Left hindlimb (tissue), 1 donor: ENCODE measurements around the gene CALD1.

Experiments
- DNase-seq: peaks from one replicate; pipeline ENCODE4 v3.0.0-alpha.2; 2018

CALD1 gene

GRCh38 chr7:134932707-134933370 is 153.4 kb downstream of the CALD1 start:
- DNase-seq: no peak

GRCh38 chr7:134933460-134934068 is 154.1 kb downstream of the CALD1 start:
- no peak for DNase-seq

GRCh38 chr7:134935701-134936100 is 156.3 kb downstream of the CALD1 start:
- no peak for DNase-seq

- DNase-seq: no peak
Observed at GRCh38 chr7:134936893-134937510, 157.6 kb downstream of the CALD1 start.

GRCh38 chr7:134938141-134938540 is 158.7 kb downstream of the CALD1 start:
- DNase-seq: no peak

- no peak for DNase-seq
Observed at GRCh38 chr7:134939136-134939535, 159.7 kb downstream of the CALD1 start.

GRCh38 chr7:134940729-134941128 is 161.3 kb downstream of the CALD1 start:
- no peak for DNase-seq

GRCh38 chr7:134941185-134941900 is 161.9 kb downstream of the CALD1 start:
- DNase-seq: no peak

- no peak for DNase-seq
Observed at GRCh38 chr7:134941952-134942351, 162.5 kb downstream of the CALD1 start.

GRCh38 chr7:134942690-134943466 is 163.4 kb downstream of the CALD1 start:
- no peak for DNase-seq

- DNase-seq: no peak
Observed at GRCh38 chr7:134943785-134944400, 164.5 kb downstream of the CALD1 start.

- DNase-seq: no peak
Observed at GRCh38 chr7:134945691-134946090, 166.3 kb downstream of the CALD1 start.

- no peak for DNase-seq
Observed at GRCh38 chr7:134946260-134946659, 166.8 kb downstream of the CALD1 start.

GRCh38 chr7:134947329-134947728 is 167.9 kb downstream of the CALD1 start:
- DNase-seq: no peak

GRCh38 chr7:134947831-134948230 is 168.4 kb downstream of the CALD1 start:
- no peak for DNase-seq

- DNase-seq: no peak
Observed at GRCh38 chr7:134948246-134948645, 168.8 kb downstream of the CALD1 start.

GRCh38 chr7:134948736-134949135 is 169.3 kb downstream of the CALD1 start:
- no peak for DNase-seq

GRCh38 chr7:134949171-134949570 is 169.7 kb downstream of the CALD1 start:
- DNase-seq: no peak

- no peak for DNase-seq
Observed at GRCh38 chr7:134954197-134955082, 175.0 kb downstream of the CALD1 start.

GRCh38 chr7:134957005-134957404 is 177.6 kb downstream of the CALD1 start:
- DNase-seq: no peak

- no peak for DNase-seq
Observed at GRCh38 chr7:134959810-134960209, 180.4 kb downstream of the CALD1 start.
